NCI-H1048 (cell line): ENCODE results near the gene ASXL1.
"Not testable (repeated sequence)": the region's sequence is repeated elsewhere in the genome, so short reads cannot be mapped to it uniquely, and the experiment has no call there.

Experiments
- DNase-seq: peaks from one replicate; lab custom pipeline; 2025; lab: John Stamatoyannopoulos, UW

The ASXL1 gene

GRCh38 chr20:32407131-32407750 lies 49.1 kb downstream of the ASXL1 start:
- DNase-seq = not testable (repeated sequence)

GRCh38 chr20:32411955-32412706 lies 54.0 kb downstream of the ASXL1 start:
- DNase-seq = no peak

GRCh38 chr20:32415494-32415893 lies 57.4 kb downstream of the ASXL1 start:
- no peak for DNase-seq

GRCh38 chr20:32416206-32416605 lies 58.1 kb downstream of the ASXL1 start:
- DNase-seq = no peak

- no peak for DNase-seq
Observed at GRCh38 chr20:32418376-32418775, 60.2 kb downstream of the ASXL1 start.

GRCh38 chr20:32421290-32421689 lies 63.2 kb downstream of the ASXL1 start:
- DNase-seq = no peak

GRCh38 chr20:32427996-32428395 lies 69.9 kb downstream of the ASXL1 start:
- DNase-seq = no peak

GRCh38 chr20:32429343-32429742 lies 71.2 kb downstream of the ASXL1 start:
- DNase-seq = no peak

GRCh38 chr20:32429745-32430360 lies 71.7 kb downstream of the ASXL1 start:
- DNase-seq = no peak

- no peak for DNase-seq
Observed at GRCh38 chr20:32431457-32431856, 73.3 kb downstream of the ASXL1 start.

GRCh38 chr20:32432277-32432676 lies 74.1 kb downstream of the ASXL1 start:
- no peak for DNase-seq

GRCh38 chr20:32433311-32434021 lies 75.3 kb downstream of the ASXL1 start:
- no peak for DNase-seq

- no peak for DNase-seq
Observed at GRCh38 chr20:32434434-32434833, 76.3 kb downstream of the ASXL1 start.

GRCh38 chr20:32435449-32436107 lies 77.4 kb downstream of the ASXL1 start:
- DNase-seq = no peak

GRCh38 chr20:32436142-32436861 lies 78.2 kb downstream of the ASXL1 start:
- DNase-seq = no peak

- DNase-seq = no peak
Observed at GRCh38 chr20:32436968-32437367, 78.8 kb downstream of the ASXL1 start.

- DNase-seq = no peak
Observed at GRCh38 chr20:32437391-32438074, 79.4 kb downstream of the ASXL1 start.

GRCh38 chr20:32438331-32438858 lies 80.3 kb downstream of the ASXL1 start:
- no peak for DNase-seq

- no peak for DNase-seq
Observed at GRCh38 chr20:32439132-32439829, 81.2 kb downstream of the ASXL1 start.
